GM21515 (cell line): ENCODE results near the gene PGAP2.
A peak's percentile ranks its signal among the peaks of the same experiment; 100 is the strongest.
"Not testable (repeated sequence)": the region's sequence is repeated elsewhere in the genome, so short reads cannot be mapped to it uniquely, and the experiment has no call there.

Experiments
- ATAC-seq: cut with Tn5 transposase; IDR thresholded peaks from one replicate; pipeline ENCODE4 v1.9.1; 2021; ENCODE audit not compliant: unreplicated experiment

PGAP2 gene

DNA sequence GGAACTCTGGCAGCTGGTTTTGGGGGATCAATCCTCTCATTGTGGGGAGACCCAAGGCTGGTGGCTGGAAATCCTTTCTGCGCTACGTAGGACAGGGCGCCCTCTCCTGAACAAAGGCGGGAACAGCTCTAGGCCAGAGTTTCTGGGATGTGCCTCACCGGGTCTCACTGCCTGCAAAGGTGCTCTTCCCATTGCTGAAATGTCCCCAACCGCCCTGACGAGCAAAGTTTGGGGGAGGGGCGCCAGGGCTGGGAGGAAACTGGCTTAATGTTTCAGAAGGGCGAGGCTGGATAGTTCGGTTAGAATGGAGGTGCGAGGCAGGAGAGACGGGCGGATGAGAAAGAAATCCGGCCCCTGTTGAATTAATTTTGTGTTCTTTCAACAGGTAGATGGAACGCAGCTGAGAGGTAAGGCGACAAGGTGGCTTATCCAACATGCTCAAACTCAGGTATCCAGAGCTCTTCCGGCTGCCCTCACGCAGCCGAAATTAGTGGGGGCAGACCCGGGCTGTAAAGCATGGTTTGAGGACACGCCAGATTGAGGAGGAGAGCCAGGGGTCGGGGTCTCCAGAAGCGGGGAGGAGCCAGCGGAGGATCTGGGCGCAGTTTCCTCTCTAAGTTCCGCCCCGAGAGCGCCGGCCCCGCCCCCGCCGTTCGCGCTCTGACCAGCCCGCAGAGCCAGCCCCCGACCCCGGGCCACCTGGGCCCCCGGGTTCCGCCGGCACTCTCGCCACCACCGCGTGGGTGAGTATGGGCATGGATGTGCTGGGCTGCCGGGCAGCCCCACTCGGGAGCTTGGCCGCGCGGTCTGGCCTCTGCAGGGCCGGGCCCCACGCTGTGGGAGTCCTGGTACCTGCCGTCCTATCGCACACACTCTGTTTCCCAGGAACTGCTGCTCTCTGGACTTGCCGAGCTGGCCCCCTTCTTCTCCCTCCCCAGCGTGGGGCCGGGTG lies at the start of gene PGAP2:
PGAP2 (plus strand) TSS at position 652 of the 952 bp plus-strand sequence. CDS start 2,700 bp downstream, outside the sequence.
- ATAC-seq = peak; percentile 57

DNA sequence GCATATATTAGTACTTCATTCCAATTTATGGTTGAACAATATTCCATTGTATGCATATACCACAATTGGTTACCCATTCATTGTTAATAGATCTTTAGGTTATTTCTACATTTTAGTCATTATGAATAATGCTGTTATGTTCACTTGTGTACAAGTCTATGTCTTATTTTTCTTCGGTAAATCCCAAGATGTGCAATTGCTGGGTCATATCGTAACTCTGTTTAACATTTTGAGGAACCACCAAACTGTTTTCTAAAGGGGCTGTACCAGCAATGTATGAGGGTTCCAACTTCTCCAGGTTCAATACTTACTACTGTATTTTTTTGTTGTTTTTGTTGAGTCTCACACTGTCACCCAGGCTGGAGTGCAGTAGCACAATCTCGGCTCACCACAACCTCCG lies 44.1 kb upstream of the PGAP2 start:
- no peak for ATAC-seq

DNA sequence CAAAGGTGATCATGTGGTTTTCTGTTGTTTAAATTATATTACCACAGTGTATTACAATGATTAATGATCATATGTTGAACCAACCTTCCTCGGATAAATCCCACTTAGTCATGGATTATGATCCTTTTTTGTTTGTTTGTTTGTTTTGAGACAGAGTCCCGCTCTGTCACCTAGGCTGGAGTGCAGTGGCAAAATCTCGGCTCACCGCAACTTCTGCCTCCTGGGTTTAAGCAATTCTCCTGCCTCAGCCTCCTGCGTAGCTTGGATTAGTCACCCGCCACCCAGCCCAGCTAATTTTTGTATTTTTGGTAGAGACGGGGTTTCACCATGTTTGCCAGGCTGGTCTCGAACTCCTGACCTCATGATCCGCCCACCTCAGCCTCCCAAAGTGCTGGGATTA lies 41.5 kb upstream of the PGAP2 start:
- not testable (repeated sequence) for ATAC-seq

DNA sequence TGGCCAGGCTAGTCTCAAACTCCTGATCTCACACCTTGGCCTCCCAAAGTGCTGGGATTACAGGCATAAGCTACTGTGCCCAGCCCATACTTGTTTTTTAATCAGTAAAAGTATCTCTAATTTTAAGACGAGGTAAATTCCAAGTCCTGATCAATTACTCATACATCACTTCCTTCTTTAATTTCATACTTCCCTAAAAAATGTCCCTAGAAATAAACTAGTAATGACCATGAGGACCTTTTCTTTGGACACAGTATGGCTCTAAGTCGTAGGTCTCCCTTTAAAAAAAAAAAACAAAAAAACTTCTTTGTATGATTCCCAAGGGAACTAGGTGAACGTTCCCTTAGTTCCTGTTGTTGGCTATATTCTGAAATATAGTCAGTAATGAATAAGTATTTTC lies 40.8 kb upstream of the PGAP2 start:
- ATAC-seq = no peak

DNA sequence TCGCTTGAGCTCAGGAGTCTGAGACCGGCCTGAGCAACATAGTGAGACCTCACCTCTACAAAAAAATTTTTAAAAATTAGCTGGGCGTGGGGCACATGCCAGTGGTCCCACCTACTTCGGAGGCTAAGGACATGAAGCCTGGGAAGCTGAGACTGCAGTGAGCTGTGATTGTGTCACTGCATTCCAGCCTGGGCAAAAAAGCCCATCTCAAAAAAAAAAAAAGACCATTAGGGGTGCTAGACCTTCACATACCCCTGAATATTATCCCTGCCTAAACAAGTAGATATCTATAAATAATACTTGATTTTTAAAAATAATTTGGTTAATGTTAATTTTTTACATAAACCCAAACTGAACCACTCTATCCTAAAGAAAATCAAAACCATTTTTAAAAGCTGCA lies 35.2 kb upstream of the PGAP2 start:
- ATAC-seq = no peak

DNA sequence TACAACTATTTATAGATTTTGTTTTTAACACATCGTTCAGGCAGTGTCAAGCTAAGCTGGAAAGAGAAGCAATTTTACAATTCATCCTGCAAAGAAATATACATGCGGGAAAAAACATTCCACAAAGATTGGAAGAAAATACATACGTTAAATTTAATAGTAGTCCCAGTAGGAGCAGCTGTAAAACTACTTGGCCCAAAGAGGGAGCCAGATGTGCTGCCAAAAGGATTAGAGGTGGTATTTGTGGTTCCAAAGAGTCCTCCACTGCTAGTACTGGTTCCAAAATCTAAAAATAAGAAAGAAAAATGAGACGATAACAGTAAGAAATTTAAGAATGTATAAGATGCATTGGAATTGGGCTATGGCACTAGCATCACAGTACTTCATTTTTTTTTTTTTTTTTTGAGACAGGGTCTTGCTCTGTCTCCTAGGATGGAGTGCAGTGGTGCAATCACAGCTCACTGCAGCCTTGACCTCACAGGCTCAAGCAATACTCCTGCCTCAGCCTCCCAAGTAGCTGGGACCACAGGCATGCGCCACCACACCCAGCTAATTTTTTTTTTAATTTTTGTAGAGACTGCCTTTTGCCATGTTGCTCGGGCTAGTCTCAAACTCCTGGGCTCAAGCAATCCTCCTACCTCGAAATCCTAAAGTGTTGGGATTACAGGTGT lies 32.5 kb upstream of the PGAP2 start:
- ATAC-seq = no peak

DNA sequence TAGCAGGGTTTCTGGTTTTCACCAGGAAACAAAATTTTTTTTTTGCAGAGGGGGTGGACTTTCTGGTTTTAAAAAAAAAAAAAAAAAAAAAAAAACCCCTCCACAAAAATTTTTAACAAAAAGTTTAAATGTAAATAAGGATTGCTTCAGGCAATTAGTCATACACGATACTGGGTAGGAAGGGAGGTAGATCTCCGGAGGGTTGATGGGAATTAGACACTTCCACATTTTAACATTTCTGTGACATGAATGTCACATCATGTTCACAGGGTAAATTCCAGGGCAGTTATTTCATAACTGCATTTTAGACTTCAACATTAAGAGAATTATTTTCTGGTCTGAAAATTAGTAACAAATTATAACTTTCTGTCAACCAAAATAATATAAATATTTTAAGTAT lies 26.9 kb upstream of the PGAP2 start:
- no peak for ATAC-seq

DNA sequence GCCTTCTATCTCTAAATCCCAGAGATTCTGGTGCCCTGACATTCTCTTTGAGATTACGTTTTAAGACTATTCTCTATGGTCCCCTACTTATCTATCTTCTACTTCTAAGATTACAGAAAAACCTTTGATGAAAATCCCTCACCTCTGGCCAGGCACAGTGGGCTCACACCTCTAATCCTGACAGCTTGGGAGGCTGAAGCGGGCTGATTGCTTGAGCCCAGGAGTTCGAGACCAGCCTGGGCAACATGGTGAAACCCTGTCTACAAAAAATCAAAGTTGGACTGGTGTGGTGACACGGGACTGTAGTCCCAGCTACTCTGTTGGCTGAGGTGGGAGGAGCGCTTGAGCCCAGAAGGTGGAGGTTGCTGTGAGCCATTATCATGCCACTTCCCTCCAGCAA lies 25.4 kb upstream of the PGAP2 start:
- ATAC-seq = no peak

DNA sequence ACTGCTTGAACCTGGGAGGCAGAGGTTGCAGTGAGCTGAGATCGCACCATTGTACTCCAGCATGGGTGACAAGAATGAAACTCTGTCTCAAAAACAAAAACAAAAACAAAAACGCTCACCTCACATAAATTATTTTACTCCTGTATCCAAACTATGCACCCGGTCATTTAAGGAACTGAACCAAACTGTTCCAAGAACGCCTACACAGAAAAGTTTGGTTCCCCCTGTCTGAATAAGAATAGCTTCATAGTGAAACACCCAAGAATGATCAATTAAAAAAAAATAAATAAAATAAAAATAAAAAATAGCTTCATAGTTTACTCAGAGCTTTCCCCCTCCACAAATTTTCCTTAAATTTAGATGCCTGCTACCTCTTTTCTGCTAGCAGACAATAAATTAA lies 24.7 kb upstream of the PGAP2 start:
- ATAC-seq = no peak

DNA sequence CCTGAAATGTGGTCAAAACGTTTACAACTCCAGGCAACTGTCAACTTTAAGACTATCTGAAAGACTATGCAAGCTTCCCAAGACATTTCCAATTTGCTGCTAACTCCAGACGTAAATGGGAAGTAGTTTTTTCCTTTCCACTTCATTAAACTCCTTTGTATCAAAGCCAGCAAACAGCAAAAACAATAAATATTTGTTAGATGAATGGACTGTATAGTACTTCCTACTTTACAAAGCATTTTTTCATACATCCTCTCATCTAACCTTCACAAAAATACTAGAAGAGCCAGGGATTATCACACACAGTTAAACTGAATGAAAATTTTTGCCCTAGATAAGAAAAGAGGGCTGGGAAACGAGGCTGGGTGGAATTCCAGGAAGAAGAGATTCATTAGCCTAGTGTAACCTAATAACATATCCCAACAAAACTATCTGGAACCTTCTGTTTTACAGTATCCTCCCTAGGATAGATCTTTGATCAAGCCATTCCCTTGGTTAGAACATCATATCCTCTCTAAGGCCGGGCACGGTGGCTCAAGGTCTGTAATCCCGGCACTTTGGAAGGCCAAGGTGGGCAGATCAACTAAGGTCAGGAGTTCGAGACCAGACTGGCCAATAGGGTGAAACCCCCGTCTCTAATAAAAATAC lies 21.5 kb upstream of the PGAP2 start:
- ATAC-seq = no peak

DNA sequence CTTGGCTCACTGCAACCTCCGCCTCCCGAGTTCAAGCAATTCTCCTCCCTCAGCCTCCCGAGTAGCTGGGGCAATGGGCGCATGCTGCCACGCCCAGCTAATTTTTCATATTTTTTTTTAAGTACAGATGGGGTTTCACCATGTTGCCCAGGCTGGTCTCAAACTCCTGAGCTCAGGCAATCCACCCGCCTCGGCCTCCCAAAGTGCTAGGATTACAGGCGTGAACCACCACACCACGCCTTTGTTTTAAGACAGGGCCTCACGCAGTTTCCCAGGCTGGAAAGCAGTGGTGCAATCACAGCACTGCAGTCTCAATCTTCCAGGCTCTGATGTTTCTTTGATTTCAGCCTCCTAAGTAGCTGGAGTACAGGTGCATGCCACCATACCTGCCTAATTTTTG lies 14.0 kb upstream of the PGAP2 start:
- ATAC-seq = not testable (repeated sequence)

DNA sequence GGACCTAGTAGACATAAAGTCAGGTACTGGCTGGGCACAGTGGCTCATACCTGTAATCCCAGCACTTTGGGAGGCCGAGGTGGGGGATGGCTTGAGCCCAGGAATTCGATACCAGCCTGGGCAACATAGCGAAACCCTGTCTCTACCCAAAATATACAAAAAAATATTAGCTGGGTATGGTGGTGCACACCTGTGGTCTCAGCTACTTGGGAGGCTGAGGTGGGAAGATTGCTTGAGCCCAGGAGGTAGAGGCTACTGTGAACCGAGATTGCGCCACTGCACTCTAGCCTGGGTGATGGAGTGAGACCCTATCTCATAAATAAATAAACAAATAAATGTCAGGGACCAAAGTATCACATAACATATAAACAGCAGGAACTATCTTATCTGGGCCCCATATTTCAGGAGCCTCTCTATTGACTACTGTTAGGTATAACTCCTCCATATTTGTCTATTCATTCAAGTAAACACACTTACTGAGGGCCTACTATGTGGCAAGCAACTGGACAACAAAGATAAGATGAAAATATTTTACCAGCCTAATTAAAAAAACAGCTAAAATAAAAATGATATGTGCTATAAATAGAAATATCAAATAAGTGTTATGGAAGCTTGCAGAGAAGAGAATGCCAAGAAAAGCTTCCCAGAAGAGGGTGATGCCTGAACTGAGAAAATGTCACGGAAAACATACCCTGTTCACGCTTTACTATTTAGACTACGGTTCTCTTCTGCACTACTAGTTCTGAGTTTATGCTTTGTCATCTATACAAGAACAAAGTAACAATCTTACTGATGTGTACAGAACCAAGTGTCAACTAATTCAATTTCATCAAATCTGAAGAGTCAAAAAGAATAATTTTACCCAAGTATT lies 13.0 kb upstream of the PGAP2 start:
- ATAC-seq = no peak

DNA sequence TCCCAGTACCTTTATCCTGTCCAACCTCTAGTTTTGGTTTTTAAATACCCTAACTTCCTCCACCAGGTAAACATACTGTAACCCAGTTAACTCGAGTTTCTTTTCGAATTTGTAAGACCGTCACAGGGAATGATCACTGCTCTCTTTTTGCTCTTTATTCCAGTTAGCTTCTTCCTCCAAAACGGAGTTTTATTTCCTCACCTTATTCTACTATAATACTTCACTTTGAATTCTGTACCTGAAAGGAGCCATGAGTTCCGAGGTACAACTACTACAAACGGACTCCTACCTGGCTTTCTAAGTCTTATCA lies 12.4 kb upstream of the PGAP2 start:
- ATAC-seq = no peak

DNA sequence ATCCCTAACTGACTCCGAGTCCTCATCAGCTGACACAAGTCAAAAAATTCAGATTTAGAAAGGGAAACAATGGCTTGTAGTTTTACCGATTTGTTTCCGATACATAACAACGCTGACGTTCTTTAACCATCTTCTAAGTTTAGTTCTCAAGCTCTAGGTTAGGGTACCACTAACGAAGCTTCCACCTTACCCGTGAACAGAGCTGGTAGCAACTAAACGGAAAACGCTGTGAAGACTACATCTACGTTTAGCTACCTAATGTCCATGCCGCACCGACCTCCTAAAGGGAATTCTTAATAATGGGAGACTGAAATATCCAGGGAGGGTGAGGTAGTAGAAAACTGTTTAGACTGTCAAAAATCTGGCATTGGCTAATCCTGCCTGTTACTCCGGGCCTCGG lies 12.0 kb upstream of the PGAP2 start:
- ATAC-seq = no peak

DNA sequence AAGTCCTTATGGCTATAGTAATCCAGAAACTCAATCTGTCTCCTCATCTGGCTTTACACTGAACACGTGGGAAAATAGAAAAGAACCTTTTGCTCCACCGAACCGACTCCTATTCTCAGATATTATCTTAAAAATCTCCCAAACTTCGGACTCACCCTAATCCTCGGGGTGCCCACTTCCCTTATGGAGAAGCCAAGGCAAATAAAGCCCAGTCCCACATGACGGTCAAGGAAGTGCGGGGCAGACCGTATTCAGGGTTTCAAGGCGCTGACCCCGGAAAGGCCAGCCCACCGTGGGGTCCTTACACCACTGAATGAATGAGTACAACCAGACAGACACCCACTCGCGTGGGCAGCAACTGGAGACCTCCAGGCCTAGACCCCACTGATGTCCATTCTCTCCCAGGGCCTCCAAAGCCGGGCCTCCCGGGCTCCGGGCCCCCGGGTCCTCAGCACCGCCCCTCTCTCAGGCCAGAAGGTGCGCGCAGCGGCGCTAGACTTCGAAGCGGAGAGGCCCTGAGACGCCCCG lies 11.5 kb upstream of the PGAP2 start:
- ATAC-seq = peak; percentile 27

DNA sequence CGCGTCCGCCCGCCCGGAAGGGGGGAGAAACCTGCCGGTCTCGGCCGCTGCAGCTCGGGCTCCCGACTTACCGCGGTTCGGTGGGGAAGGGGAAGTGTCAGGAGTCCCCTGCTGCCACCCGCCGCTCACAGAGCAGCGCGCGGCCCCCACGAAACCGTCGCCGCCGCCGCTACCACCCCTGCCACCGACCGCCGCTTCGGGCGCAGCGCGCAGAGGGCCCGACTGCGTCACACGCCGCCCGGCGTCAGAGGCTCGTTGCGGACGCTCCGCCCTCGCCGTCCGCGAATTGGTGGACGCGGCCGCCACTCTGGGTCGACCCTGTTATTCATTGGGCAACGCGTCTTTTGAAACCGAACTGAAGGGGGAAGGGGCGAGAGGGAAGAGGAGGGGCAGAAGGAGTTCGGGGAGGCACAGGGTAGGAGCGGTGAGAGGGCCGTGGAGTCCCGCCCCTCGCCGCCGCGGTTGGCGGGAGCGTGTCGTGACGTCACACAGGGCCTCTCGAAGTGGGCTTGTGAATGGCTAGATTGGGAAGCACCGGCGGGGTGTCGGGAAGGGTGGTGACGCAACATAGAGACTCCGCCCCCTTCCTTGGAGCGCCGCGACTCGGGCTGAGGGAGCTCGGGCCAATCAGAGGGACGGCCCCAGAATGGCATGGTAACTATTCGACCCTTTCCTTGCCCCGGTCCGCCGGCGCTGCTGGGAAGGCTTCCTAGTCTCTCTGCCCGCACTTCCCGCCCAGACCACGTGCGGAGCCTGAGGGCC lies 10.8 kb upstream of the PGAP2 start, which contains the start of gene NUP98:
NUP98 (minus strand) TSS at position 226 of the 762 bp plus-strand sequence. CDS start 15,437 bp downstream, outside the sequence.
- ATAC-seq = peak; percentile 93

DNA sequence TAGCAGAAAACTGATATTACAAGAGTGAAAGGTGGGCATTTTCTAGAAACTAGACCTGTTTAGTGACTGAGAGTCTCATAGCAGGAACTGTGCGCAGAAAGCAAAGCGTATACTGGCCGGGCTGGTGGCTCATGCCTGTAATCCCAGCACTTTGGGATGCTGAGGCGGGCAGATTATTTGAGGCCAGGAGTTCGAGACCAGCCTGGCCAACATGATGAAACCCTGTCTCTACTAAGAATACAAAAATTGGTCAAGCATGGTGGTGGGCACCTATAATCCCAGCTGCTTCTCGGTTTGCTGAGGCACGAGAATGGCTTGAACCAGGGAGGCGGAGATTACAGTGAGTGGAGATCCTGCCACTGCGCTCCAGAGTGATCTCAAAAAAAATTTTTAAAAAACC lies 9.2 kb upstream of the PGAP2 start:
- no peak for ATAC-seq

DNA sequence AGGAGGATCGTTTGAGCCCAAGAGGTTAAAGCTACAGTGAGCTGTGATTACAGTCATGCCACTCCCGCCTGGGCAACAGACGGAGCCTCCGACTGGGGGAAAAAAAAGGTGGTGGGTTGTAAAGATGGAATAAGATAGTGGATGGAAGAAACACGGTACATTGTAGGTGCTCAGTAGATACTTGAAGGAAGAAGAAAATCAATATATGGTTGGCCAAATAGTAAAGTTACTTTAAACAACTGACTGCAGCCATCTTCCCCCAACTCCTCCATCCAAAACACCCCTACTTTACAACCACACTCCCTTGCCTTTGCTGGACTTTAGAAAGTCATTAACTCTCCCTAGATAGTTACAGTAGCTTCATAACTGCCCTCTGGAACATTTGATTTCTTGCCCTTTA lies 8.5 kb upstream of the PGAP2 start:
- ATAC-seq = no peak

DNA sequence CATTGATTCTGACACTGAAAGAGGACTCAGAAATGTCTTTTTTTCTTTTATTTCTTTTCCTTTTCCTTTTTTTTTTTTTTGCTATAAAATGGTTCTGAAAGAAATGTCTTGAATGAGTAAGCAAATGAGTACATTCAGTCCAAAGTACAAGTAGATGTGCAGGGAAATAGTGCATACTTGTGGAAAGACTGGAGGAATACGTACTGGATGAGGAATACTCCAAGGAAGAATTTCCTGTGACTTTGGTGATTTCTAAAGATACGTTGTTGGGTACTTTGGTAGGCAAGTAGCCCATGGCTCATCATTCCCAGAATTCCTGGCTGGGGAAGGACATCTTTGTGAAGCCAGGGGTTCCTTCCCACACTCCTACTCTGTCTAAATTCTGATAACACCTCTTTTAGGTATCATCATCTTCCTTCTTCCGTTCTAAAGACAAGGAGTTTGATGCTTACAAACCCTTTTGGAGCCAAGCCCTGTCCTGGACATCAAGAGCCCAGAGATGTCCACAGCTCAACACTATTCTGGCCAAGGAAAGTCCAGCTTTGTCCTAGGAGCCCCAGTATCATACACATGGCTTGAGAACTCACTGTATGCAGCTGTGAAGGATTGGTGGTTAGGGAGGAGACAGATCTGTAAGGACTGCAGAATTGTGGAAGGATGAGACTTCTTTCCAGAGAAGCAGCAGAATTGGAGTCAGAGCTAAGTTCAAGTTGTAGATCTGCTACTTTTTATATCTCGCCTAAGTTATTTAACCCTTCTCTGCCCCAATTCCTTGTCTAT lies 6.2 kb upstream of the PGAP2 start:
- ATAC-seq = no peak
